OCI-LY7 (cell line): Measurements from ENCODE around the gene XDH. TPM values are rescaled to one million over a fixed set of nuclear protein-coding genes. Genes with fewer than 3 reads are reported as not detected.

Experiments
- BruUV-seq: library from RNA; stranded (reverse); fragments of 400-500 nt; replicated peaks from 2 replicates; lab custom pipeline; 2021; lab: Mats Ljungman, UMichigan
- CTCF ChIA-PET: fragments of 300-600 bp; sonication (Branson Sonifier 250); formaldehyde crosslinking; loops from one replicate; lab custom pipeline; 2022; ENCODE audit warnings: antibody characterized with exemption; ENCODE audit not compliant: unreplicated experiment; lab: Charles Lee
- POLR2A ChIA-PET: fragments of 300-600 bp; sonication (Branson Sonifier 250); formaldehyde crosslinking; loops from one replicate; lab custom pipeline; 2022; ENCODE audit warnings: antibody characterized with exemption; lab: Charles Lee
- DNase-seq: peaks from one replicate; pipeline ENCODE4 v3.0.0-alpha.2; 2015; ENCODE audit warnings: low spot score
- H2AFZ ChIP-seq: fragments of 200-600 bp; sonication (generic), shearing (Covaris generic); 2 replicates; pipeline ENCODE4 v1.6.1; 2014; ENCODE audit warnings: mild to moderate bottlenecking, antibody characterized with exemption, low read length, moderate library complexity
- H3K27ac ChIP-seq: fragments of 200-600 bp; sonication (generic); 2 replicates; pipeline ENCODE4 v1.5.1; 2014; ENCODE audit warnings: mixed run types, low read depth, mild to moderate bottlenecking, moderate library complexity, low read length, inconsistent platforms; ENCODE audit not compliant: poor library complexity, severe bottlenecking
- H3K36me3 ChIP-seq: fragments of 200-600 bp; sonication (generic); 2 replicates; pipeline ENCODE4 v1.6.1; 2014; ENCODE audit warnings: mild to moderate bottlenecking, antibody characterized with exemption, low read length, moderate library complexity, mixed read lengths; ENCODE audit not compliant: insufficient read depth
- H3K4me1 ChIP-seq: fragments of 200-600 bp; sonication (generic); 2 replicates; pipeline ENCODE4 v1.5.1; 2014; ENCODE audit warnings: mild to moderate bottlenecking, low read length; ENCODE audit not compliant: insufficient read depth, poor library complexity, severe bottlenecking
- H3K4me2 ChIP-seq: fragments of 200-600 bp; sonication (generic); 2 replicates; pipeline ENCODE4 v1.6.1; 2014; ENCODE audit warnings: mild to moderate bottlenecking, low read length
- H3K4me3 ChIP-seq: fragments of 200-600 bp; sonication (generic); 2 replicates; pipeline ENCODE4 v1.5.1; 2014; ENCODE audit warnings: mild to moderate bottlenecking, low read depth, low read length; ENCODE audit not compliant: poor library complexity, severe bottlenecking
- H3K79me2 ChIP-seq: fragments of 200-600 bp; sonication (generic); 2 replicates; pipeline ENCODE4 v1.6.1; 2016; ENCODE audit warnings: low read depth, mild to moderate bottlenecking, low read length, moderate library complexity, mixed read lengths; ENCODE audit not compliant: insufficient read depth
- H3K9me2 ChIP-seq: fragments of 200-600 bp; sonication (generic); 2 replicates; pipeline ENCODE4 v1.6.1; 2016; ENCODE audit warnings: mild to moderate bottlenecking, low read length, mixed read lengths; ENCODE audit not compliant: insufficient read depth
- H3K9me3 ChIP-seq: fragments of 200-600 bp; sonication (generic); 2 replicates; pipeline ENCODE4 v1.6.1; 2014; ENCODE audit warnings: mild to moderate bottlenecking, mixed run types, low read length, mixed read lengths
- H4K20me1 ChIP-seq: fragments of 200-600 bp; sonication (generic); 2 replicates; pipeline ENCODE4 v1.6.1; 2014; ENCODE audit warnings: mild to moderate bottlenecking, antibody characterized with exemption, low read length, moderate library complexity, mixed read lengths; ENCODE audit not compliant: insufficient read depth
- CTCF ChIP-seq: fragments of 200-600 bp; sonication (generic); conservative IDR thresholded peaks from 2 replicates; pipeline ENCODE4 v1.5.1; 2014; ENCODE audit warnings: mild to moderate bottlenecking, antibody characterized with exemption, low read length, moderate library complexity, mixed read lengths
- EZH2phosphoT487 ChIP-seq: fragments of 200-600 bp; sonication (generic); IDR thresholded peaks from 2 replicates; pipeline ENCODE4 v1.6.1; 2018; ENCODE audit warnings: low read depth, borderline replicate concordance, mild to moderate bottlenecking, mixed run types, antibody characterized with exemption, low read length, moderate library complexity, mixed read lengths
- intact Hi-C: fragments of 100-400 bp; cut with micrococcal nuclease; formaldehyde crosslinking; loops from one replicate; pipeline ENCODE4 v1.10.0; 2022; ENCODE audit not compliant: unreplicated experiment
- total RNA-seq, 2 experiments: library from RNA; depleted of rRNA in 1 of 2; stranded (reverse); fragments of >200 nt in 1 of 2; shearing (Covaris generic) in 1 of 2; gene quantifications; 2 replicates each; pipeline ENCODE4 v1.2.3, GENCODE V29; 2014 to 2022

The XDH gene
- total RNA-seq, 2 experiments from 2014 or later: not detected

DNA sequence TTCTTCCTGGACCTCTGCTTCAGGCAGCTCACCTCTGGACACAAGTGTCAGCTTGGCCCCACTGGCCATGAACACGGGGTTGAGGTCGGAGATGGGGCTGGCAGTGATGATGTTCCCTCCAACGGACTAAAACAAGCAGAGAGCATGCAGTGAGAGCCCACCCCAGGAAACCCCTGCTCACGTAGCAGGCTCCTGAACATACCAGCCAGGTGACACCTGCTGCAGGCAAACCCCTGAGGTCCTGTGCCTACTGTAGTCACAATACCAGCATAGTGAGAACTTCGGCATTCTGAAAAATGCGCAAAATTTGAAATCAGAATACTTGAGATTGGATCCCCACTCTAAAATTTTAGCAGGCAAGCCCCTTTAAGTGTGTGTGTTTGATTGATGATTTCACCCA is 32.9 kb downstream of the XDH start:
- Histone ChIP-seq H3K4me1 (no peaks in the 10 kb centered on the region), H3K27ac (no peak overlapping the region), H3K9me2 (no peaks in the 10 kb centered on the region), H3K9me3 (no peaks in the 10 kb centered on the region), H3K4me3 (no peak overlapping the region), H2AFZ (no peak overlapping the region), H4K20me1 (no peaks in the 10 kb centered on the region), H3K36me3 (no peaks in the 10 kb centered on the region), H3K79me2 (no peaks in the 10 kb centered on the region), H3K4me2 (no peak overlapping the region)
- CTCF ChIA-PET: no interaction called here
- POLR2A ChIA-PET: interaction anchor here (0.6 kb wide), 1 partner anchor 312 kb away, joined by 3 read pairs; no protein-coding TSS in a partner anchor
- BruUV-seq: no TSS peak
- intact Hi-C loops: no loop called here
- no peak for DNase-seq
- TF ChIP-seq EZH2phosphoT487 (no peak), CTCF (no peak)

DNA sequence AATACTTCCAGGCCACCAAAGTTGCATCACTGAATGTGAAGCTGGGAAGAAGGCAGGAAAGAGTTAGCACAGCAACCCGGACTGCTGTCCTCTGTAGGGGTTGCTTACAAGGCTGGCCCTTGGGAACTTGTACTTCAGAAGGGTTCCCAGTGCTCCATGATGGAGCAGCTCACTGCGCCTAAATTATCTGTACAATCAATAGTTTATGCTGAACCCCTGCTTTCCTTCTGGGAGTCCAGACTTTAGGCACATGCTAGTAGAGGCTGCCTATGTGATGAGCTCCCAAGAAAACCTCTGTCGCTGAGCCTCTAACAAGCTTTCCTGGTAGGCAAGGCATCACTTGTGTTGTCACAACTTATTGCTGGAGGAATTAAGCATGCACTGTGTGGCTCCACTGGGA is 34.3 kb downstream of the XDH start:
- CTCF ChIA-PET: no interaction called here
- BruUV-seq: no TSS peak
- TF ChIP-seq EZH2phosphoT487: no peak
- TF ChIP-seq CTCF: no peak
- POLR2A ChIA-PET: no interaction called here
- intact Hi-C loops: no loop called here
- Histone ChIP-seq H3K36me3 (no peaks in the 10 kb centered on the region), H3K27ac (no peak overlapping the region), H3K9me2 (no peaks in the 10 kb centered on the region), H3K4me3 (no peak overlapping the region), H2AFZ (no peak overlapping the region), H3K79me2 (no peaks in the 10 kb centered on the region), H3K9me3 (no peaks in the 10 kb centered on the region), H3K4me2 (no peak overlapping the region), H3K4me1 (no peaks in the 10 kb centered on the region), H4K20me1 (no peaks in the 10 kb centered on the region)
- no peak for DNase-seq

DNA sequence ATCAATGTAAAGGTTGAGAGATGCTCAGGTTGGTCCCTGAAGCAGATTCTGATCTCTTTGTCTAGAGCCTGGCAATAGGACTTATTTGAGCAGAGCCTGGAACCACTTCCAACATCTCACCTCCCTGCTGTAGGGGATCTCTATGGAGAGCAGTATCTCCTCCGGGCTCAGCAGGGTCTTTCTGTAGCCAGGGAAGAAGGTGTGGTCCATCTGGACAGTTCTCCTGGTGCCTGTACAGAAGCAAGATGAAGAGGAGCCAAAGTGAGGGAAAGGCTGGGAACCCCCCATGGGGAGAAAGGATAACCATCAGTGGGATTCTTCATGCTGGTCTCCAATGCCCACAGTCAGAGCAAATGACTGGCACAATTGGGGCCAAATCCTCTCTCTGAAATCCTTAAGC is 34.8 kb downstream of the XDH start:
- Histone ChIP-seq H3K4me3 (no peak overlapping the region), H3K79me2 (no peaks in the 10 kb centered on the region), H3K4me2 (no peak overlapping the region), H3K9me2 (no peaks in the 10 kb centered on the region), H3K9me3 (no peaks in the 10 kb centered on the region), H4K20me1 (no peaks in the 10 kb centered on the region), H3K36me3 (no peaks in the 10 kb centered on the region), H3K4me1 (no peaks in the 10 kb centered on the region), H3K27ac (no peak overlapping the region), H2AFZ (no peak overlapping the region)
- DNase-seq: no peak
- POLR2A ChIA-PET: no interaction called here
- BruUV-seq: no TSS peak
- CTCF ChIA-PET: no interaction called here
- intact Hi-C loops: no loop called here
- TF ChIP-seq CTCF: no peak
- no peak for TF ChIP-seq EZH2phosphoT487
